GM12874 (cell line): Measurements from ENCODE around the gene SMARCA2.

Experiments used
- TF ChIP-seq, protein P1 (sequence below): IDR thresholded peaks from 2 replicates; pipeline ENCODE4 v1.5.1; 2011; ENCODE audit warnings: low read depth, mild to moderate bottlenecking, control low read depth, low read length, moderate library complexity; ENCODE audit not compliant: insufficient read depth

Gene SMARCA2

DNA sequence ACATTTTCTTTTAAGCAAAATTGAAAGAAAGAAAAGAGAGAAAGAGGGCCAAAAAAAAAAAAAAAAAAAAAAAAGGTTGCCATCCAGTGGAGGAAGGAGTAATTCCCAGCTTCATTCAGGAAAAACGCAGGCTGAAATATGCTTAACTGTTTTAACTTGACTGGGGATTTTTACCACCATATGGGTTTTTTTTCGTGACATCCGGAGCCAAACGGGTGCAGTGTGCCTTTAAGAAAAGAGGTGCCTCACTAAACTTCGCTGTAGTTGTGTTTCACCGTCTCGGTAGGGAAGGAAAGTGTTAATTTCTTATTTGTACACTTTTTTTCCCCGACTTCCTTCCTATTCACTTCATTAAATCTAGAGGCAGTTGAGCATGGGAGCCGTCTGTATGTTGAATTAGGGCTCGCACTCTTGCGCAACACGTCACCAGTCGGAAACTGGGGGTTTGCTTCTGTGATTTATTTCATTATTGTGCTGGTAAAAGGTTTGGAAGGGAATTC is 143.0 kb downstream of the SMARCA2 start:
- TF ChIP-seq, protein P1, sequence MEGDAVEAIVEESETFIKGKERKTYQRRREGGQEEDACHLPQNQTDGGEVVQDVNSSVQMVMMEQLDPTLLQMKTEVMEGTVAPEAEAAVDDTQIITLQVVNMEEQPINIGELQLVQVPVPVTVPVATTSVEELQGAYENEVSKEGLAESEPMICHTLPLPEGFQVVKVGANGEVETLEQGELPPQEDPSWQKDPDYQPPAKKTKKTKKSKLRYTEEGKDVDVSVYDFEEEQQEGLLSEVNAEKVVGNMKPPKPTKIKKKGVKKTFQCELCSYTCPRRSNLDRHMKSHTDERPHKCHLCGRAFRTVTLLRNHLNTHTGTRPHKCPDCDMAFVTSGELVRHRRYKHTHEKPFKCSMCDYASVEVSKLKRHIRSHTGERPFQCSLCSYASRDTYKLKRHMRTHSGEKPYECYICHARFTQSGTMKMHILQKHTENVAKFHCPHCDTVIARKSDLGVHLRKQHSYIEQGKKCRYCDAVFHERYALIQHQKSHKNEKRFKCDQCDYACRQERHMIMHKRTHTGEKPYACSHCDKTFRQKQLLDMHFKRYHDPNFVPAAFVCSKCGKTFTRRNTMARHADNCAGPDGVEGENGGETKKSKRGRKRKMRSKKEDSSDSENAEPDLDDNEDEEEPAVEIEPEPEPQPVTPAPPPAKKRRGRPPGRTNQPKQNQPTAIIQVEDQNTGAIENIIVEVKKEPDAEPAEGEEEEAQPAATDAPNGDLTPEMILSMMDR, result no peak

DNA sequence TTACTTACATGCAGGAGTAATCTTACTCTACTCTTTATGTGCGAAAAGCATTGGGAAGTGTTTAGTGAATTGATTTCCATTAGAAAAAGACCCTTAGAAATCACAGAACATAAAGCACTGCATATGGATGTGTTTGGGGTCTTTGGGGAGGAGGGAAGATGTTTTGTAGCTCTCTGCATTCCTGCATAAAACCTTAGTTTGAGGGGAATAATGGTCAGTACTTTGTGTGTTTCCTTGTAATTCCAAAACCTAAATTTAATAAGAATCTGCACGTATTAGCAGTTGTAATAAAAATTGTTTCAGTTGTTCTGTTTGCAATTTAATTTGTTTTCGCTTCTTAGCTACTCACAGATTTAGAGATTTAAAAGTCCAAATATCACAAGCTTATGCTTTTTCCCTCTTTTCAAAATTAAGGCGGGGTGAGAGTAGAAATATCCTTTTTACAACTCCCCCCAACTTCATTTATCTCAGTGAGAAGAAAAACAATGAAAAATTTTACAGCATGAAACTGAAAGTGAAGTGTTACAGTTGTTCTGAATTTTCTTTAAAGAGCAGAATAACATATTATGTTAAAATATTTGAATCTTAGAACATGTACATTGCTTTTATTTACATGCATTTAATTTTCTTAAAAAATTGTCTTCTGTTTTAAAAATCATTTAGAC is 143.8 kb downstream of the SMARCA2 start:
- TF ChIP-seq, protein P1, result no peak

DNA sequence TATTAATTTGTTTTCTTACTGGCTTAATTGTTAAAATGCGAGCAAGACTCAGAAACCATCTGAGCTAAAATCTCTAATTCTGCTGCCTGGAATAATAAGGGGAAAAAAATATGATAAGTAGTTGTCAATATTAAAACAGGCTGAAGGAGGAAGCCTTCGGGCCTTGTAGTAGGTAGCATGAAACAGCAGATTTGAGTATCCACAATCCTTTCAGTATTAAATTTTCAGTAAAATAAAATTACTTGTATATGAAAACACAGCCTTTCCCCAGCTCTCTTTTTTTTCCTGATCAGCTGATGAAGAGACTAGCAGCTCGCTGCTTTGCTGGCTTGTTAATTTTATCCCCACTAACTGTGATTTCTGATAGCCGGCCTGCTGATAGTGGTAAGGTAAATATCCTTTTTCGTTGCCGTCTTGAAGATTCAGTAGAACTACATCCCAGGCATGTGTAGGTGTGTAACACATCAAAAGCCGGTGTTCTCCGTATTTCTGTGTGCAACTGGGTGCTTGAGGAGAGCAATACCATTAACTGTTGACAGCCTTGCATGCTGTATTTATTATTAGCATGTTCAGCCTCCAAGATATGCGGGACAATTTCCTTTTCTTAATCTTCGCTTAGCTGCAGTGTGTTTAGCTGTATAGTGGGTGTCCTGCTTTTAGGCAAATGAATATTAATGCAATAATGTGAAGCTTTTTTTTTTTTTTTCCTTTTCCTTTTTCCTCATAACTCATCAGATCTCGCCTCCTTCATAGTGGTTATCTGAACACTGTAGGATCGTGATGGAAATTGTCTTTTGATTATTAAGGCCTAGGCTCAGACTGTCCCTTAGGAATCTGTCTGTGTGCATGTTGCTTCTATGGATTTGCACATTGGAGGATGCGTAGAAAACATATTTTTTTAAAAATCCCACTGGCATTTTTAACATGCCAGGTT is 144.6 kb downstream of the SMARCA2 start:
- TF ChIP-seq, protein P1, result no peak

DNA sequence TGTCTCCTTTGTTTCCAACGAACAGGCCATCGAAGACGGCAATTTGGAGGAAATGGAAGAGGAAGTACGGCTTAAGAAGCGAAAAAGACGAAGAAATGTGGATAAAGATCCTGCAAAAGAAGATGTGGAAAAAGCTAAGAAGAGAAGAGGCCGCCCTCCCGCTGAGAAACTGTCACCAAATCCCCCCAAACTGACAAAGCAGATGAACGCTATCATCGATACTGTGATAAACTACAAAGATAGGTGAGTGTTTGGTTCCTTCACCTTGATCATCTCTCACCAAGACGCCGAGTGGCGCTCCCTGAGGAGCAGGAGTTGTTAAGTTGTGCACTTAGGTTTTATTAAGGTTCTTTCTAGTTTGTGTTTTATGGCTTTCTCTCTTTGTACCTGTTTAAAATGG is 146.5 kb downstream of the SMARCA2 start:
- TF ChIP-seq, protein P1, result no peak

DNA sequence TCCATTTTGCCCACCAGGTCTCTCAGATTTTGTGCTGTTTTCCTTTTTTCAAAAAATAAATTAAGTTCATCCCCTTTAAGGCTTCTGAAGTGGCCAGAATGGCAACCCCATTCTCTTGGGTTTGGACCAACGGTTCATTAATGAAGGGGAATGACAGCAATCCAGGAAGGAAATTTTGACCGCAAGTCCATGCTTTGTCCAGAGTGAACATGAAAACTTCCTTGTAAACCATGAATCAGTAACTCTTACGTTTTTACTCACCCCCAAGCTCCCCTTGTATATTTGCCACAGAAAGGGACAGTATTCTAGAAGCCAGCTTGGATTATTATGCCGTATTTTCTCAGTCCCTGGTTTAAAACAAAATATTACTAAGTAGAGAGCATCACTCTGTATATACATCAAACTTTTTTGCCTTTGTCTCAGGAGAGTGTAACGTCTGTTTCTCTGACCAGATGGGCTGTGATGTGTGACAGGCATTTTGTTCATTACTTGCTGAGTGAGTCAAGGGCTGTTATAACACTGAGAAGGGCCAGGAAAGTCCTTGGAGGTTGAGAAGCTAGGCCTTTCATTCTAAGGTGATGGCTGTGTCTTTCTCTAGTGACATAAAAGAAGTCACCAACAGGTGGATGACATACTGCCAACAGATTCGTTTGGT is 148.2 kb downstream of the SMARCA2 start:
- TF ChIP-seq, protein P1, result no peak

DNA sequence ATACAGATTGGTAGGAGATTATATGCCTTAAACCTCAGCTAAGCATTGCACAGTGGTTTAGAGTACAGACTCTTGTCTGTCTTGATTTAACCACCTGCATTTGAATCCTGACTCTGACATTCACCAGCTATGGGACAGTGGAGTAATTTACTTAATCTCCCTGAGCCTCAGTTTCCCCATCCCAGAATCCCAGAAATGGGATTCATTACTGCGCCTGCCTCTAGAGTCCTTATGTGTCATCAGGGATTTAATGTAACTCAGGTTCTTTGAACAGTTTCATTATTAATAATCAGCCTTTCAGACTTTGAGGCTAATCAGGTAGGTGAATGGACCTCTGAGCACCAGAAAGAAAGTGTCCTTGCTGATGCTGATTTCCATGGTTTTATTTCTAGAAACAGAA is 149.1 kb downstream of the SMARCA2 start:
- TF ChIP-seq, protein P1, result no peak

DNA sequence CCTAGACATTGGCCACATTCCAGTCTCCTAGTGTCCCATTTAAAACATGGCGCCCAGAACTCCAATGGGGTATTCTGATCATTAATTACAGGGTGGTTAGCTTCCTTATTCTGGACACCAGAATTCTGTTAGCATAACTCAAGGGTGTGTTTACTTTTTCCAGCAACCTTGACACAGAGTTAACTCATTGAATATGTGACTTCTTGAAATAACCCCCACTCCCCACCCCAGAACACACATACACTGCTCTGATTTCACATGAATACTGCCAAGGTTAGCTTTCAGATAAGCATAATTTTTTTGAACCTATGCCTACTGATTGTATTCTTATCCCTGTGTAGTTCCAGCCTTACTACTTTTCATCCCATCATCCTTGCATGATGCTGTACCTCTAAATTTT is 151.1 kb downstream of the SMARCA2 start:
- TF ChIP-seq, protein P1, result no peak
